HL-60/S4 treated with retinoic acid at 250 ng/mL for 4 days and 3 days (cell line): Measurements from ENCODE around the gene RNASEH2C.

Source experiments
- in situ Hi-C: fragments of 300-500 bp; cut with MboI; formaldehyde crosslinking; loops from 2 replicates; pipeline ENCODE4 v1.7.0; 2022; ENCODE audit warnings: low sequenced_read_pairs

Gene RNASEH2C

DNA sequence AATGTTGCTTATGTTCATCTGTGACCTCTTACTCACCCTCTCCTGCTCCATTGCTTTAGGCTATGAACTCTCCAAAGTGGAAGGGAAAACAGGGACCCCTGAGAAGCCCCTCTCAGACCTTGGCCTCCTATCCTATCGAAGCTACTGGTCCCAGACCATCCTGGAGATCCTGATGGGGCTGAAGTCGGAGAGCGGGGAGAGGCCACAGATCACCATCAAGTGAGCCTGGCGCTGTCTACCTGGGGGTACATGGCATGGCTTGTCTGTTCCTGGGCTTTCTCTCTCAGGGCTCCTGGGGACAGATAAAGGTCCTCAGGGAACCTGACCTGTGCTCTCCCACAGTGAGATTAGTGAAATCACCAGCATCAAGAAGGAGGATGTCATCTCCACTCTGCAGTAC, 2.1 kb downstream of the RNASEH2C start:
- in situ Hi-C loops = loop anchor here (25.0 kb wide), 1 partner anchor 269 kb away; no protein-coding TSS in a partner anchor

DNA sequence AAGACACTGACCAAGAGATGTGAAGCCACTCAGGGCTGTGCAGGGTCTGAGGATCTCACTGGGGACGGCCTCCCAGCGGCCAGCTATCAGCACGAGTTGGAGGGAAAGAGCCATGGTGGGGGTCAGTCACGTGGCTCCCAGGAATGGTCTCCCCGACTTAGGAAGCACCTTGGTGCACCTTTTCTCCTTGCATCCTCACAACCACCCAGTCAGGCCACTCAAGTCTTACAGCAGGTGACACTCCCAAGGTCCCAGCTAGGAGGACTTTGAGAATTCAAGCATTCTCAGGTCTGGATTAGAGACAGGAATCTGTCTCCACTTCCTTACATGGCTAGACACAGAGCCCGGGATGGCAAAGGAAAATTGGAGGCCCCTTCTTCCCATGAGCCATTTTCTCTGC, 2.7 kb downstream of the RNASEH2C start:
- in situ Hi-C loops = loop anchor here (25.0 kb wide), 1 partner anchor 269 kb away; no protein-coding TSS in a partner anchor

DNA sequence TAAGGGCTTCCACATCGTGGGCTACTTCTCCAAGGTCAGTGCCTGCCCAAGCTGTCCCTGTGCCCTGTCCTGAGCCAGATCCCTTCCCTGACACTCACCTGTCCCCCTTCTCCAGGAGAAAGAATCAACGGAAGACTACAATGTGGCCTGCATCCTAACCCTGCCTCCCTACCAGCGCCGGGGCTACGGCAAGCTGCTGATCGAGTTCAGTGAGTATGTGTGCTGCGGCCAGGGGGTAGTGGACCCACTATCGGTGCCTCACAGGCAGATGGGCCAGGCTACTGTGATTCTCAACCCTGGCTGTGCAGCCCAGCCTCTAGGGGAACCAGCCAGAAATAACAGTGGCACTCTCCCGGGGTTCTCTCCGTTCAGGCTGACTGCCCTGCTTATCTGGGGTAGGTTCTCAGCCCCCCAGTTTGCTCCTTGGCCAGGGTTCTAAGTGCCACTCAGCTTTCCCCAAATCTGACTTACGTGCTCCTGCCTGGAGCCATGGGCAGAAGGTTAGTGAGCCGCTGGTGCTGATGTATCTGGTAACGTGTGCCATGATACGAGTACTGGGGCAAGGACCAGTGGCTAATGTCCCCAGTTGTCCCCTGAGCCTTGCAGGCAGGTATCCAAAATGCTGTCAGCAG, 3.7 kb downstream of the RNASEH2C start:
- in situ Hi-C loops = loop anchor here (25.0 kb wide), 1 partner anchor 270 kb away; no protein-coding TSS in a partner anchor

DNA sequence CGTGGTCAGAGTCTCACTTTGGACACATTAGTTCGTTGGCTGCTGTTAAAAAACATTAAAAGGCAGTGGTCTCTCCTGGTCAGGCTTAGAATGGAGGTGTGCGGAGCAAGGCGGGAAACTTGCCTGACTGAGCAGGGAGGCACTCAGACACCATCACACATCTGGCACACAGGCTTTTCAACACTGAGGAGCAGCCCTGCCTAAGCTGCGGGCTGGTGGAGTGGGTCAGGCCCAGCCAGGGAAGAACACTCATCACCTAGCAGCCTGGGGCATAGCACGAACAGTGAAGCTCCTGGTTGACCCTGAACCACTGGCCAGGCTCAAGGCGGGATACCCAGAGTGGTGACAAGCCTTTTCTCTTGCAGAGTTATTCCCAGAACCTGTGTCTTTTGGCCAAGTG, 4.3 kb downstream of the RNASEH2C start:
- in situ Hi-C loops = loop anchor here (25.0 kb wide), 1 partner anchor 271 kb away; no protein-coding TSS in a partner anchor

DNA sequence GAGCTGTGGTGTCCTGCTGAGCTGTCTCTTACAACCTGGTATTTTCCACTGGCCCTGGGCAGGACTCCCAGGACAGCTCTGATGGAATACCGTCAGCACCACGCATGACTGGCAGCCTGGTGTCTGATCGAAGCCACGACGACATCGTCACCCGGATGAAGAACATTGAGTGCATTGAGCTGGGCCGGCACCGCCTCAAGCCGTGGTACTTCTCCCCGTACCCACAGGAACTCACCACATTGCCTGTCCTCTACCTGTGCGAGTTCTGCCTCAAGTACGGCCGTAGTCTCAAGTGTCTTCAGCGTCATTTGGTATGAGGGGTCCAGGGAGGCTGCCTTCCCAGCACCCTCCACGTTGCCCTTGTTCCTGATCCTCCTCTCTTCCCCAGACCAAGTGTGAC, 6.2 kb downstream of the RNASEH2C start:
- in situ Hi-C loops = loop anchor here (25.0 kb wide), 1 partner anchor 273 kb away; no protein-coding TSS in a partner anchor

DNA sequence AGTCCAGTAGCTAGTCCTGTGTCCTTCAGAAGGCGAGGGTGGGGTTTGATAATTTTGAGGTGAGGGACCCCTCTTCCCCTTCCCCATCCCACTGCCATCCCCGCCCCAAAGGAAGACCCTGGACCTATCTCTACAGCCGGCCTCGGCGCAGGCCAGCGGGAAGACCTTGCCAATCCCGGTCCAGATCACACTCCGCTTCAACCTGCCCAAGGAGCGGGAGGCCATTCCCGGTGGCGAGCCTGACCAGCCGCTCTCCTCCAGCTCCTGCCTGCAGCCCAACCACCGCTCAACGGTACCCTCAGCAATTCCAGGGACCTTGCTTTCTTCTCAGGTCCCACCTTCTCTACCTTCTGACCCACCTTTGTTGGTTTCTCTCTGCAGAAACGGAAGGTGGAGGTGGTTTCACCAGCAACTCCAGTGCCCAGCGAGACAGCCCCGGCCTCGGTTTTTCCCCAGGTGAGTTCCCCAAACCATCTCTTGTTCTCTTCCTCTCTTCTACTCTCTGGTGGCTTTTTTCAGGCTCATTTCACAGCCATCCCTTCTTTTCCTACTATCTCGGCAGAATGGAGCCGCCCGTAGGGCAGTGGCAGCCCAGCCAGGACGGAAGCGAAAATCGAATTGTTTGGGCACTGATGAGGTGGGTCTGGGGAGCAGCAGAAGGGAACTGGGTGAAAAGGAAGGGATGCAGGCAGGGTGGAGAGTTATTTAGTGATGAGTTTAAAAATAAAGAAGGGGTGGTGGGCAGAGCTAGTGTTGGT, 7.2 kb downstream of the RNASEH2C start:
- in situ Hi-C loops = loop anchor here (25.0 kb wide), 1 partner anchor 274 kb away; no protein-coding TSS in a partner anchor

DNA sequence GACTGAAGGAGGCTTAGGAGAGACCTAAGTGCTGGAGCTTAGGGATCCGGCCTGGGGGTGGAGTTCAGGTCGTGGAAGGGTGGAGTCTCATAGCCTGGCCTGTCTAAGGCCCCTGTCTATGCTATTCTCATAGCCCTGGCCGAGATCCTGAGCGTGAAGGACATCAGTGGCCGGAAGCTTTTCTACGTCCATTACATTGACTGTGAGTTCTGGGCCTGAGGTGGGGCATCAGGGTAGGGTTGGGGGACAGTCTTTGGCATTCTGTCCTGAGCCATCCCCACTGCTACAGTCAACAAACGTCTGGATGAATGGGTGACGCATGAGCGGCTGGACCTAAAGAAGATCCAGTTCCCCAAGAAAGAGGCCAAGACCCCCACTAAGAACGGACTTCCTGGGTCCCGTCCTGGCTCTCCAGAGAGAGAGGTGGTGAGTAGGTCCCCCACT, 7.9 kb downstream of the RNASEH2C start:
- in situ Hi-C loops = loop anchor here (25.0 kb wide), 1 partner anchor 275 kb away; no protein-coding TSS in a partner anchor

DNA sequence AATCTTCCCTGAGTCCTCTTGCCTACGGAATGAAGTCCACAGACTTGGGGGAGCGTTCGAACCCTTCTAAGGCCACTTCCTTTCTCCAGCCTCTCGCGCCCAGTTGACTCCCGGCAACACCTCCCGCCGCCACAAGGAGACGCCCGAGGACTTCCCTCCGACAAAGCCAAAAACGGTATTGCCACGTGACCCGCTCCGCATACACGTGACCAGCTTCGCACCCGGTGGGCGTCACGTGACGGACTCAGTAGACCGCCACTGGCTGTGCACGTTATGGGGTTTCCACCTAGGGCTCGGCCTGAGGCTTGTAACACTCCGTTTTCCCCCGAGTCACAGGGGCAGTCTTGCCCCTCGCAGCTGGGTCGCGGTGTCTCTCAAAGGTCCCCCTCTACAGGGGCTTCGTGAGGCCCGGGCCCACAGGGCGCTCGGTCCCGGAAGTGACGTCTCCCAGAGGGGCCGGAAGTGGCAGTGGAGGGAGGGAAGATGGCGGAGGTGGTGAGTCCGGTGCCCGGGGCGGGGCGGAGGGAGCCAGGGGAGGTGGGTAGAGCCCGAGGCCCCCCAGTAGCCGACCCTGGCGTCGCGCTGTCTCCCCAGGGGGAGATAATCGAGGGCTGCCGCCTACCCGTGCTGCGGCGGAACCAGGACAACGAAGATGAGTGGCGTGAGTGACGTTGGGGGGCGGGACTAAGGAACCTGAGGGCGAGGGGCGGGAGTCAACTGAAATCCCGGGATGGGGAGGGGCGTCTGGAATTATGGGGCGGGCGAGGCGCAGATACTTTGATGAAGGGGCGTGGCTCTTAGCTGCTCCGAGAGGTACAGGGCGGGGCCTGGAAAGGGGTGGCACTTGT, 8.6 kb downstream of the RNASEH2C start, which contains the start of gene KAT5:
KAT5 (plus strand) TSS at position 468 of the 848 bp plus-strand sequence; CDS start at position 484, 16 bp downstream.
- in situ Hi-C loops = loop anchor here (25.0 kb wide), 1 partner anchor 275 kb away; no protein-coding TSS in a partner anchor

DNA sequence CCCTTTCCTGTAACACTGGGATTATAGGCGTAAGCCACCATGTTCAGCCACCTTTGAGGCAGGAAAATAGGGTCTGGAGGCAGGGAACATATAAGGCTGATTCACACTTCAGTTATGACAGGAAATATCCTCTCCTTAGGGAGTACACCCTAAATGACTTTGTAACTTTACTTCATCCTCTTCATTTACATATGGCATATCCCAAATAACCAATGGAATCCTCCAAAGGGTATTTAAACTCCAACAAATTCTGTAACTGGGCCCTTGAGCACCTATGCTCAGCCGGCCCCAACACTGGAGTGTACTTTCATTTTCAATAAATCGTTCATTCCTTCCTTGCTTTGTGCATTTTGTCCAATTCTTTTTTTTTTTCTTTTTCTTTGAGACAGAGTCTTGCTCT, 10.2 kb downstream of the RNASEH2C start:
- in situ Hi-C loops = loop anchor here (25.0 kb wide), 1 partner anchor 277 kb away; no protein-coding TSS in a partner anchor

DNA sequence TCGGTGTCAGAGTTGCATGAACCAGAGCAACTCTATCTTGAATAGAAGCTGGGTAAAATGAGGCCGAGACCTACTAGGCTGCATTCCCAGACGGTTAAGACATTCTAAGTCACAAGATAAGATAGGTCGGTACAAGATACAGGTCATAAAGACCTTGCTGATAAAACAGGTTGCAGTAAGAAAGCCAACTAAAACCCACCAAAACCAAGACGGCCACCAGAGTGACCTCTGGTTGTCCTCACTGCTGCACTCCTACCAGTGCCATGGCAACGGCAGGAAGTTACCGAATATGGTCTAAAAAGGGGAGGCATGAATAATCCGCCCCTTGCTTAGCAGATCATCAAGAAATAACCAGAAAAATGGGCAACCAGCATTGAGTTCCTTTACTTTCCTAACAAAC, 10.9 kb downstream of the RNASEH2C start:
- in situ Hi-C loops = loop anchor here (25.0 kb wide), 1 partner anchor 278 kb away; no protein-coding TSS in a partner anchor

DNA sequence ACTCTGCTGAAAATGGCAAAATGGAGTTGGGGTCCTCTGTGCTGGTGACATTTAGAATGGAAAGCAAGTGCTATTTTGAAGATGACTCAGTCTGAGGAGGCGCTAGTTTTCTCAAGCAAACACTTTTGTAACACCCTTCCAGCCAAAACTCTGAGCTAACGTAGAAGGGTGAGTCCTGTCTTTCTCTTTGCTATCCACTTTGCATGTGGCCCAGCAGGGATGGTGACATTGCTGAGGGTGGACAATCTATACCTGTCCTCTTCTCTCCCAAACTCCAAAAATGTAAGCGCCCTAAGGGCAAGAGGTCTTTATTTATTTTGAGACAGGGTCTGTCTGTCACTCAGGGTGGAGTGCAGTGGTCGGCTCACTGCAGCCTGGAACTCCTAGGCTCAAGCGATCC, 12.1 kb downstream of the RNASEH2C start:
- in situ Hi-C loops = loop anchor here (25.0 kb wide), 1 partner anchor 279 kb away; no protein-coding TSS in a partner anchor

DNA sequence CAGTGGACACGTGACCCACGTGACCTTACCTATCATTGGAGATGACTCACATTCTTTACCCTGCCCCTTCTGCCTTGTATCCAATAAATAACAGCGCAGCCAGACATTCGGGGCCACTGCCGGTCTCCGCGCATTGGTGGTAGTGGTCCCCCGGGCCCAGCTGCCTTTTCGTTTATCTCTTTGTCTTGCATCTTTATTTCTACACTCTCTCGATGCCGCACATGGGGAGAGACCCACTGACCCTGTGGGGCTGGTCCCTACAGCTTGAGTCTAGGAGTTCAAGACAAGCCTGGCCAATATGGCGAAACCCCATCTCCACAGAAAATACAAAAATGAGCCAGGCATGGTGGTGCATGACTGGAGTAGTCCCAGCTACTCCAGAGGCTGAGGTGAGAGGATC, 13.6 kb downstream of the RNASEH2C start:
- in situ Hi-C loops = loop anchor here (25.0 kb wide), 1 partner anchor 280 kb away; no protein-coding TSS in a partner anchor

DNA sequence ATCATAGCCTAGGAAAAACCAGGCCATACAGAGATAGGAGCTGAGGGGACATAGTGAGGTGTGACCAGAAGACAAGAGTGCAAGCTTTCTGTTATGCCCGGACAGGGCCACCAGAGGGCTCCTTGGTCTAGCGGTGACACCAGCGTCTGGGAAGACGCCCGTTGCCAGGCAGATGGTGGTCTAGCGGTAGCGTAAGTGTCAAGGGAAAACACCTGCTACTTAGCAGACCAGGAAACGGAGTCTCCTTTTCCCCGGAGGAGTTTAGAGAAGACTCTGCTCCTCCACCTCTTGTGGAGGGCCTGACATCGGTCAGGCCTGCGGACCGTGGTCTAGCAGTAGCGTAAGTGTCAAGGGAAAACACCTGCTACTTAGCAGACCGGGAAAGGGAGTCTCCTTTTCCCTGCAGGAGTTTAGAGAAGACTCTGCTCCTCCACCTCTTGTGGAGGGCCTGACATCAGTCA, 14.3 kb downstream of the RNASEH2C start:
- in situ Hi-C loops = loop anchor here (25.0 kb wide), 1 partner anchor 281 kb away; no protein-coding TSS in a partner anchor

DNA sequence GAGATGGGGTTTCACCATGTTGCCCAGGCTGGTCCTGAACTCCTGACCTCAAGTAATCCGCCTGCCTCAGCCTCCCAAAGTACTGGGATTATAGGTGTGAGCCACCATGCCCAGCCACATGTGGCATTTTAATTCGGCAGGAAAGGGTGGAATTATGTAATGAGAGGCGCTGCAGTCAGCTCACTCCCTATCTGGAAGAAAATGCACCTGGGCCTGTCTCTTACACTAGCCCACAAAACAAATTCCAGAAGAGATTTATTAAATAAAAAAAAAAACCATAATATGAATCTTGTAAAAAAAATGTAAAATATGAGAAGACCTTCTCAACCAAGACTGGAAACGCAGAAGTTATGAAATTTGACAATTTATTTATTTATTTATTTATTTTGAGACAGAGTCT, 16.8 kb downstream of the RNASEH2C start:
- in situ Hi-C loops = loop anchor here (25.0 kb wide), 1 partner anchor 283 kb away; no protein-coding TSS in a partner anchor

DNA sequence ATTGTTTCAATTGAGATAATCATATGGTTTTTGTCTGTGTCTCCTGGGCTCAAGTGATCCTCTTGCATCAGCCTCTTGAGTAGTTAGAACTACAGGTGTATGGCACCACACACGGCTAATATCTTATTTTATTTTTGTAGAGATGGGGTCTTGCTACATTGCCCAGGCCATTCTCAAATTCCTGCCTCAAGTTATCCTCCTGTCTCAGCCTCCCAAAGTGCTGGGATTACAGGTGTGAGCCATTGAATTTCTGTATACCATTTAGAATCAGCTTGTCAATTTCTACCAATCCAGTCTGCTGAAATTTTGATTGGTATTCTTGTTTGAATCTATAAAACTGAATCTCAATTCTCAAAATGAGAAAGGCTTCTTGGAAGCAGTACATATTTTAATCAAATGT, 18.9 kb downstream of the RNASEH2C start:
- in situ Hi-C loops = loop anchor here (25.0 kb wide), 1 partner anchor 286 kb away; no protein-coding TSS in a partner anchor

DNA sequence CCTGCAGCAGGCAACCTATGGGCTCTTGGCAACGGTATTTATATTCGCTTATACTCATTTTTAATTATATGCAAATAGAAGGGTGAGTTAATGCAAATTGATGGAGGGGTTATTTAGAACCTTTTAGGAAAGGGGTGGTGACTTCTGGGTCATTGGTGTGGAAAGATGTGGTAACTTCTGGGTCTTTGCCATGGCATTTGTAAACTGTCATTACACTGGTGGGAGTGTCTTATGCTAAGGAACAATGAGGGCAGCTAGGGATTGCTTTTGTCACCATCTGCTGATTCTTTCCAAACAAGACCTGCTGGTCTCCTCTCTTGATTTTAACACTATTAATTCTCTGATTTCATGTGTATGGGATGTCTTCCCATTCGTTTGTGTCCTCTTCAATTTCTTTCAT, 20.2 kb downstream of the RNASEH2C start:
- in situ Hi-C loops = loop anchor here (25.0 kb wide), 1 partner anchor 287 kb away; no protein-coding TSS in a partner anchor

DNA sequence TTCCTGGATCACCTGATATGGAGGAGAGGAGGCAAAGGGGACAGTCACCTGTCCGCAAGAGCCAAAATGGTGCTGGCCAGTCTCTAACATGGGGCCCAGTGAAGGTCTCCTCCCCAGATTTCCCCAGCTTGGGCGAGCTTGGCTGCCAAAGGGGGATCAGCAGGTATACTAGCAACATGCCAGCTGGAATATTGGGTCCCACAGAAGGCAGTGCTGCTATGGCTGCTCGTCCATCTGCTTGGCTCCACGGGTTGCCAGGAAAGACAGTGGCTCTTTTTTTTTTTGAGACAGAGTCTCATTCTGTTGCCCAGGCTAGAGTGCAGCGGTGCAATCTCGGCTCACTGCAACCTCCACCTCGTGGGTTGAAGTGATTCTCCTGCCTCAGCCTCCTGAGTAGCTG, 21.3 kb downstream of the RNASEH2C start:
- in situ Hi-C loops = no loop called here

DNA sequence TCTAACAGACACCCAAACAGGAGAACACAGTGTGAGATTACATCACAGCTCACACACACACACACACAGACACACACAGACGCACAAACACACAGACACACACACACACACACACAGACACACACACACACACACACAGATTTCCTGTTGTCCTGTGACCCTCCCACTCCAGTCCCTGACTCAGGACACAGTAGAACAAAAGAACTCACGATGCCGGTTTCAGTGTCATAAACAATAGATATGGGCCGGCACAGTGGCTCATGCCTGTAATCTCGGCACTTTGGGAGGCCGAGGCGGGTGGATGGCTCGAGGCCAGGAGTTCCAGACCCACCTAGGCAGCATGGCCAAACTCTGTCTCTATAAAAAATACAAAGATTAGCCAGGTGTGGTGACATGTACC, 22.4 kb downstream of the RNASEH2C start:
- in situ Hi-C loops = no loop called here

DNA sequence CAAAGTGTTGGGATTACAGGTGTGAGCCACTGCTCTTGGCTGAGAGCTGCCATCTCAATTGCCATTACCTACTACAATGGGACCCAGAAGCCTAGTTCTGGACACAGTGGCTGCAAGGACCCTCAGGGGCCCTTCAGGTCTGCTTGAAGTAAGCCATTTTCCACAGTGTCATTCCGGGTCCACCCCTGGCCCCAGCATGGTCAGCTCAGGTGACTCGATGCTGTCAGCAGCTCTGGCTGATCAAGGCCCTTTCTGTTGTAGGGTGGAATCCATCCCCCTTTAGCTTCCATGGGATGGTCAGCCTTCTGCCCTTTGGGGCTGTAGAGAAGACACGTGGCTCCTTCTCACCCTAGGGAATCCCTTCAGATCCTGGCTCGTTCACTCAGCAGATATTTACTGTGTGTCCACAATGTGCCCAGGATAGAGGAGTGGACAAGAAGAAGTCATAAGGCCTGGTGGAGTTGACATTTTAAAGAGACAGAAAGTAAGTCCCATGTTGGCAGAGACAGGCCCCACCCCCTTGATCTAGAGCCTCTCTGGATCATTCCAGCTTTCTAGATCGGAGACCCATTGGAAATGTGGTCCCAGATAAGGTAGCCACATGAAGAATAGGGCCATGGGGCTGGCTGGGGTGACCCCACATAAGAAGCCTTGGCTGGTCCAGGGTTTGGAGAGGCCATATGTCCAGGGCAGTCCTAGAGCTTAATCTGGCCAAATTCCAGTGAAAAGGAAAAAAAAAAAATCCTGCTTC, 23.6 kb downstream of the RNASEH2C start:
- in situ Hi-C loops = no loop called here
